Neural progenitor cell (in vitro differentiated cells): ENCODE results near the gene GMPPA. TPM values are rescaled to one million over a fixed set of nuclear protein-coding genes. Genes with fewer than 3 reads are reported as not detected.

Source experiments
- DNase-seq: peaks from one replicate; pipeline ENCODE4 v3.0.0-alpha.2; 2016; ENCODE audit warnings: low spot score
- H2AFZ ChIP-seq: fragments of 200-600 bp; sonication (generic); replicated peaks from 2 replicates; pipeline ENCODE4 v1.6.1; 2016; ENCODE audit warnings: antibody characterized with exemption
- H3F3A ChIP-seq: fragments of 200-600 bp; sonication (generic); 2 replicates; pipeline ENCODE4 v1.6.1; 2016; ENCODE audit warnings: antibody characterized with exemption, low read depth
- H3K27ac ChIP-seq: fragments of 200-600 bp; sonication (generic); 2 replicates; pipeline ENCODE4 v1.5.1; 2016; ENCODE audit warnings: mild to moderate bottlenecking
- H3K27me3 ChIP-seq: fragments of 200-600 bp; sonication (generic); 2 replicates; pipeline ENCODE4 v1.6.1; 2016; ENCODE audit warnings: mild to moderate bottlenecking, moderate library complexity
- H3K36me3 ChIP-seq: fragments of 200-600 bp; sonication (generic); 2 replicates; pipeline ENCODE4 v1.5.1; 2016
- H3K4me1 ChIP-seq: fragments of 200-600 bp; sonication (generic); 2 replicates; pipeline ENCODE4 v1.6.1; 2016; ENCODE audit warnings: mixed run types
- H3K4me2 ChIP-seq: fragments of 200-600 bp; sonication (generic); 2 replicates; pipeline ENCODE4 v1.6.1; 2016
- H3K4me3 ChIP-seq: fragments of 200-600 bp; sonication (generic); 2 replicates; pipeline ENCODE4 v1.5.1; 2016
- H3K79me2 ChIP-seq: fragments of 200-600 bp; sonication (generic); 2 replicates; pipeline ENCODE4 v1.6.1; 2016; ENCODE audit warnings: low read depth
- H3K9ac ChIP-seq: fragments of 200-600 bp; sonication (generic); 2 replicates; pipeline ENCODE4 v1.6.1; 2016
- H3K9me3 ChIP-seq: fragments of 200-600 bp; sonication (generic); 2 replicates; pipeline ENCODE4 v1.5.1; 2016; ENCODE audit warnings: low read depth
- H4K20me1 ChIP-seq: fragments of 200-600 bp; sonication (generic); 2 replicates; pipeline ENCODE4 v1.6.1; 2016; ENCODE audit warnings: low read depth
- H3K27ac Mint-ChIP-seq: 3 replicates; pipeline ENCODE4 v1.8.0; 2021; ENCODE audit warnings: mixed read lengths
- H3K27me3 Mint-ChIP-seq: 2 replicates; pipeline ENCODE4 v1.8.0; 2022; ENCODE audit warnings: low read depth, mild to moderate bottlenecking, inconsistent platforms, moderate library complexity, mixed read lengths; ENCODE audit not compliant: insufficient read depth
- H3K36me3 Mint-ChIP-seq: 3 replicates; pipeline ENCODE4 v1.8.0; 2021; ENCODE audit warnings: mixed read lengths
- H3K4me1 Mint-ChIP-seq: 3 replicates; pipeline ENCODE4 v1.8.0; 2021; ENCODE audit warnings: mixed read lengths
- H3K4me3 Mint-ChIP-seq: 3 replicates; pipeline ENCODE4 v1.8.0; 2021; ENCODE audit warnings: mild to moderate bottlenecking, moderate library complexity, mixed read lengths
- H3K9me3 Mint-ChIP-seq: 3 replicates; pipeline ENCODE4 v1.8.0; 2020; ENCODE audit warnings: mixed read lengths
- CTCF ChIP-seq: fragments of 200-600 bp; sonication (generic); IDR thresholded peaks from 2 replicates; pipeline ENCODE4 v1.5.1; 2017; ENCODE audit warnings: antibody characterized with exemption, mild to moderate bottlenecking
- EZH2 ChIP-seq: fragments of 200-600 bp; sonication (generic); IDR thresholded peaks from 2 replicates; pipeline ENCODE4 v1.6.1; 2017; ENCODE audit warnings: antibody characterized with exemption, mild to moderate bottlenecking, moderate library complexity
- EZH2phosphoT487 ChIP-seq: fragments of 200-600 bp; sonication (generic); IDR thresholded peaks from 2 replicates; pipeline ENCODE4 v1.6.1; 2017; ENCODE audit warnings: antibody characterized with exemption
- total RNA-seq: library from RNA; depleted of rRNA; stranded (reverse); fragments of >200 nt; gene quantifications from 2 replicates; pipeline ENCODE4 v1.2.3, GENCODE V29; 2015; ENCODE audit warnings: low replicate concordance

GMPPA gene
- total RNA-seq, 1 donor from 2014 or later = 49.3 TPM

DNA sequence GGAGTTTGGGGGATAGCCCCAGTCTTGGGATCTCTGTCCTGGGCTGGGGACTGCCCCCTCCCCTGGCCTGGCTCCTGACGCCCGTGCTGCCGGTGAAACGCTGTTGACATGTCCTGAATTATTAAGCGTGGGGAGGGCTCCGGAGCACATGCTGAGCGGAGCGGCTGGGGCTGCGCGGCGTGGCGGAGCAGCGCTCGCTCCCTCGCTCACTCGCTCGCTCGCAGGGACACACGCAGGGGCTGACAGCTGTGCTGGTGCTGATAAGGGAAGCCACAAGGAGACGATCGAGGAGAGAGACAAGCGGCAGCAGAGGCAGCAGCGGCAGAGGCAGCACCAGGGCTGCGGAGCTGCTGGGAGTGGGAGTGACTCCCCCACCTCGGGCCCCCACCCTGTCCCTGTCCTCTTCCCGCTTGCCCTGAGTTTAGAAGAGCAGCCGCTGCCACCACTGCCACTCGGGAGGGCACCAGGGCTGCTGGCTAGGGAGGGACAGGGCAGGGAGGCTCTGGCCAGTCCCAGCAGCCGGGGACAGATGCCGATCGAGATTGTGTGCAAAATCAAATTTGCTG lies 15.6 kb downstream of the GMPPA start, which contains the start of gene ASIC4:
Gene ASIC4 (plus strand): TSS at position 287 of the 566 bp plus-strand sequence. CDS start 243 bp downstream, at position 530.
- Histone ChIP-seq H3K27ac (no peak within 1 kb of the TSS), H4K20me1 (no peaks in the 10 kb centered on the region), H3F3A (peaks cover 31% of the 10 kb centered on the region), H3K9ac (no peak within 1 kb of the TSS), H3K27me3 (peaks cover 44% of the 10 kb centered on the region), H3K9me3 (no peaks in the 10 kb centered on the region), H2AFZ (no peak within 1 kb of the TSS), H3K4me1 (peaks cover 53% of the 10 kb centered on the region), H3K4me3 (peak within 1 kb of the TSS; percentile 12), H3K79me2 (no peaks in the 10 kb centered on the region), H3K36me3 (no peaks in the 10 kb centered on the region), H3K4me2 (peak within 1 kb of the TSS; percentile 80)
- peak; percentile 67 for DNase-seq
- peaks cover 41% of the 10 kb centered on the region for H3K27me3 Mint-ChIP-seq
- H3K4me1 Mint-ChIP-seq = peaks cover 65% of the 10 kb centered on the region
- TF ChIP-seq EZH2phosphoT487 = no peak
- TF ChIP-seq EZH2 = no peak
- TF ChIP-seq CTCF = no peak
- peak within 1 kb of the TSS; percentile 83 for H3K27ac Mint-ChIP-seq
- H3K36me3 Mint-ChIP-seq = no peaks in the 10 kb centered on the region
- peak within 1 kb of the TSS; percentile 81 for H3K4me3 Mint-ChIP-seq
- no peaks in the 10 kb centered on the region for H3K9me3 Mint-ChIP-seq

DNA sequence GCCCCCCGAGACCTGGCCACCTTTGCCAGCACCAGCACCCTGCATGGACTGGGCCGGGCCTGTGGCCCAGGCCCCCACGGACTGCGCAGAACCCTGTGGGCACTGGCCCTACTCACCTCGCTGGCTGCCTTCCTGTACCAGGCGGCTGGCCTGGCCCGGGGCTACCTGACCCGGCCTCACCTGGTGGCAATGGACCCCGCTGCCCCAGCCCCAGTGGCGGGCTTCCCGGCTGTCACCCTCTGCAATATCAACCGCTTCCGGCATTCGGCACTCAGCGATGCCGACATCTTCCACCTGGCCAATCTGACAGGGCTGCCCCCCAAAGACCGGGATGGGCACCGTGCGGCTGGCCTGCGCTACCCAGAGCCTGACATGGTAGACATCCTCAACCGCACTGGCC lies 16.1 kb downstream of the GMPPA start:
- Mint-ChIP-seq H3K9me3 (no peaks in the 10 kb centered on the region), H3K4me1 (peaks cover 64% of the 10 kb centered on the region), H3K36me3 (no peaks in the 10 kb centered on the region), H3K27ac (no peak overlapping the region), H3K27me3 (peaks cover 43% of the 10 kb centered on the region), H3K4me3 (peak overlapping the region; percentile 52)
- H4K20me1 ChIP-seq = no peaks in the 10 kb centered on the region
- peak overlapping the region; percentile 80 for H3K4me2 ChIP-seq
- H3K36me3 ChIP-seq = no peaks in the 10 kb centered on the region
- no peak overlapping the region for H3K27ac ChIP-seq
- DNase-seq = no peak
- H3K4me3 ChIP-seq = no peak overlapping the region
- H3K9me3 ChIP-seq = no peaks in the 10 kb centered on the region
- no peak overlapping the region for H3K9ac ChIP-seq
- peaks cover 50% of the 10 kb centered on the region for H3K4me1 ChIP-seq
- H2AFZ ChIP-seq = no peak overlapping the region
- TF ChIP-seq EZH2phosphoT487 = no peak
- TF ChIP-seq CTCF = no peak
- no peak for TF ChIP-seq EZH2
- peaks cover 32% of the 10 kb centered on the region for H3F3A ChIP-seq
- peaks cover 44% of the 10 kb centered on the region for H3K27me3 ChIP-seq
- H3K79me2 ChIP-seq = no peaks in the 10 kb centered on the region

GRCh38 chr2:219515874-219516629 lies 17.4 kb downstream of the GMPPA start:
- H3K4me1 ChIP-seq = peaks cover 51% of the 10 kb centered on the region
- H3F3A ChIP-seq = peaks cover 22% of the 10 kb centered on the region
- no peak overlapping the region for H3K9ac ChIP-seq
- DNase-seq = no peak
- Mint-ChIP-seq H3K4me3 (peak overlapping the region; percentile 57), H3K36me3 (no peaks in the 10 kb centered on the region), H3K9me3 (no peaks in the 10 kb centered on the region), H3K27me3 (peaks cover 41% of the 10 kb centered on the region), H3K27ac (peak overlapping the region; percentile 79), H3K4me1 (peaks cover 62% of the 10 kb centered on the region)
- no peak overlapping the region for H3K4me2 ChIP-seq
- no peaks in the 10 kb centered on the region for H3K9me3 ChIP-seq
- no peaks in the 10 kb centered on the region for H3K36me3 ChIP-seq
- H3K27ac ChIP-seq = no peak overlapping the region
- no peak for TF ChIP-seq EZH2
- TF ChIP-seq CTCF = no peak
- no peak for TF ChIP-seq EZH2phosphoT487
- no peaks in the 10 kb centered on the region for H3K79me2 ChIP-seq
- H2AFZ ChIP-seq = no peak overlapping the region
- H3K27me3 ChIP-seq = peaks cover 44% of the 10 kb centered on the region
- H4K20me1 ChIP-seq = no peaks in the 10 kb centered on the region
- no peak overlapping the region for H3K4me3 ChIP-seq
